ENCODE data around the gene KCNQ1.

Gene KCNQ1

GRCh38 chr11:2839395-2839943, 394.7 kb downstream of the KCNQ1 start:
- DNase-seq (ENCODE audit: insufficient read length, low spot score) (no peak), FAIRE-seq (no peak)

GRCh38 chr11:2841411-2842190, 396.8 kb downstream of the KCNQ1 start:
- DNase-seq (ENCODE audit: insufficient read length, low spot score): no peak
- no peak for FAIRE-seq

GRCh38 chr11:2842876-2843275, 398.1 kb downstream of the KCNQ1 start:
- DNase-seq (ENCODE audit: insufficient read length, low spot score): no peak
- FAIRE-seq: no peak

DNA sequence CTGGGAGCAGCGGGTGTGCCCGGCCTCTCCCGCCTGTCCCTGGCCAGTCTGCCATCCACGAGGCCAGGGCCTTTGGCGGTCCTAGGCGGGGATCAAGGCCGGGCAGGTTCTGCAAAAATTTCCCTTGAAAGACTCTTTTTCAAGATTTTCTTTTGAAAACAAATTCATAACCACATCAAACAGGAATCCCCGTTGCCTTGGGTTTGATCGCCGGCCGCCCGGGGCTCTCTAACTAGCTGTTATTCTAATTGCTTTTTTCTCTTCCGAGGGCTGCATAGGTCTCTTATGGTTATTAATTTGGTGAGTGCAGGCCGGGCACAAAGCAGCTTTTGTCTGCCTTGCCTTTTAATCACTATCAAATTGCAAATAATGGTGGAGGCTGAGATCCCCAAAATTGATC, 398.7 kb downstream of the KCNQ1 start:
- no peak for DNase-seq (ENCODE audit: insufficient read length, low spot score)
- no peak for FAIRE-seq

DNA sequence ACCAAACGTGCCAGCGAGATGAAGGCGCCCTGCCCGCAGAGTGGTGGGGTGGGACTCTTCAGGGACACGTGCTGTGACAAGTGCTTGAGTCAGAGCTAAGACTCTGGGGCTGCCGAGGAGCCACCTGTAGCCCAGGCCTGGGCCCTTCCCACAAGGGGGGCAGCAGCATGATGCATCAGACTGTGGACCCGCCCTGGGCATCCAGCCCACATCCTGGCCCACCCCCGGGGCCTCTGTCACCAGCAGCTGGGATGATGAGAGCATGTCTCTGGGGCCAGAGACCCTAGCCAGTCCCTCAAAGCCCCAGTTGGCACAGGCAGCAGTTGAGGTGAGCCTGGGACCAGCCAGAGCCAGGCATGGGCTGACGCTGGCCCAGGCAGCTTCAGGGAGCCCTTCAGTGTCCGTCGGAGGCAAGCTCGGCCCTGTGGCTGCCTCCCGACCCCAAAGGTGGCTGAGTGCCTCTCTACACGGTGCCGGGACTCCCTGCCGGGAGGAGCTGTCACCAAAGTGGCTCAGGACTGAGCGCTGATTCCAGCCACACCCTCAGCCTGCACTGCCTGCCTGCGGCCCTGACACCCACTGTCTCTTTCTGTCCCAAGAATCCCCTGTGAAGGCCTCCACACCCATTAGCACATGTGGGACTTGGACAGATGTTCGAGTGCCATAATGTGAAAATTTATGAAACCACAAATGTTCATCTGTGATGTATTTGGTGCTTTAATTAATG, 399.5 kb downstream of the KCNQ1 start:
- FAIRE-seq: no peak
- no peak for DNase-seq (ENCODE audit: insufficient read length, low spot score)

DNA sequence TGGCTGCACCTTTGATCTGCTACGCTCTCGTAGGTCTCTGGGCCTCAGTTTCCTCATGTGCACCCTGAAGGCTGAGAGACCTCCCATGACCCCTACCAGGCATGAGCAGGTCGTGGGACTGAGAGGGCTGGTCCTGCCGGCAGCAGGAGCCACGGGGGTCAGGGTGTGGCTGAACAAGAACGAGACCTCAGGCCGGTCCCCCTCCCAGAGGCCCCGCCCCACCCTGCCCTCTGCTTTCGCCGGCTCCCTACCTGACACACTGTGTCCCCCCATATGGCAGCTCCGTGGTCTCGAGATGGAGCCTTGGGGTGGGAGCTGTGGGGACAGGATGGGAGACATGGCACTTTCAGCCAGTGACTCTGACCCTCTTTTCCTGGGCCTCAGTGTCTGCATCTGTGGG, 400.2 kb downstream of the KCNQ1 start:
- no peak for FAIRE-seq
- no peak for DNase-seq (ENCODE audit: insufficient read length, low spot score)

- peak; percentile 31 for FAIRE-seq
- DNase-seq (ENCODE audit: insufficient read length, low spot score): no peak
Observed at GRCh38 chr11:2846056-2846455, 401.2 kb downstream of the KCNQ1 start.

DNA sequence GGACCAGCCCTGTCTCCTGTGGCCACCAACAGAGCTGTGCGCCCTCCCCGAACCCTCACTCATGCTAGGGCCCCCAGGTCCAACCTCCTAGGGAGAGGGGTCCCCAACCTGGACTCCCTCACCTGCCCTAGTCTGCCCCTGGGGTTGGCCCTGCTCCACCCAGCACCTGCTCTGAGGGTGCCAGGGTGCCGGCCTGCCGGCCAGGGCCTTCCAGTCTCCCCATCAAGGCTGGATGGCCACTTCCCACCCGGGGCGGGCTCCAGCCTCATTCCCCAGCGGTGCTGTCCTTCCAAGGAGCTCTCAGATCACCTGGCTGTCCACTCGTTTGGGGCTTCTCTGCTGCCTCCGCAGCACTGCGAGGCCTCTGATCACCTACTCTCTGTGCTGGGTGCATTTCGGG, 401.7 kb downstream of the KCNQ1 start:
- DNase-seq (ENCODE audit: insufficient read length, low spot score) (no peak), FAIRE-seq (no peak)

GRCh38 chr11:2847561-2847960, 402.8 kb downstream of the KCNQ1 start:
- no peak for DNase-seq (ENCODE audit: insufficient read length, low spot score)
- no peak for FAIRE-seq

GRCh38 chr11:2848497-2848896, 403.7 kb downstream of the KCNQ1 start:
- FAIRE-seq (no peak), DNase-seq (ENCODE audit: insufficient read length, low spot score) (no peak)

DNA sequence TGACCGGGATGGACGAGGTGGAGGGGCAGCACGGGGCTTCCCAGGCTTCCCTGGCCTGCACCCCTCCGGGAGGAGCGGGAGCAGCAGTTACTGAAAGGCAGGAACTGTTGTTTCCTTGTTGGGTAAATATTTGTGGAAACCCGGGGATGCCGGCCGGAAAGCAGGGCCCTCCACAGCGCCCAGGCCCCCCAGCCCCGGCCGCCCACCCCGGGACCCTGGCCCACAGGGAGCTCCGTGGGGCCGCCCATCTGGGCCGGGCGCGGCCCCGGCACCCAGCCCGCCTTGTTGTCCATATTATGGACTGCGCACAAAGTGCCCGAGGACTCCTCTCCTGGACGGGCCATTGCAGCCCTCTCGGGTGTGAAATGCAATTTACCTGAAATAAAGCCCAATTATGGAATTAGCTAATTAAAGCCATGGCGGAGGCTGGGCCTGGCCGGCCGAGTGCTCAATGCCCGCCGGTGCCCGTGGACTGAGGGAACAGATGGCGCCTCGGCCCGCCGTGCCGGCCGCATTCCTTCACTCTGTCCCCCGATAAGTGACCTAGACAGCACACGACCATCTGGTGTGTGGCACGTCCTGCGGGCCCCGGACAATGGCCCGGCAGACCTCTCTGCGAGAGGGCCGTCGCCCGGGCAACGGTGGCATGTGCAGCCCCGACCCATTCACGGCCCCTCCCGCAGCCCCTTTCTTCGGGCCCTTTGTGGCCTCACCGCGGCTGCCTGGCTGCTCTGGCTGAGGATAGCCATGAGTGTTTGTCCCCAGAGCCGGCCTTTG, 405.4 kb downstream of the KCNQ1 start:
- DNase-seq (ENCODE audit: insufficient read length, low spot score): no peak
- FAIRE-seq: no peak

DNA sequence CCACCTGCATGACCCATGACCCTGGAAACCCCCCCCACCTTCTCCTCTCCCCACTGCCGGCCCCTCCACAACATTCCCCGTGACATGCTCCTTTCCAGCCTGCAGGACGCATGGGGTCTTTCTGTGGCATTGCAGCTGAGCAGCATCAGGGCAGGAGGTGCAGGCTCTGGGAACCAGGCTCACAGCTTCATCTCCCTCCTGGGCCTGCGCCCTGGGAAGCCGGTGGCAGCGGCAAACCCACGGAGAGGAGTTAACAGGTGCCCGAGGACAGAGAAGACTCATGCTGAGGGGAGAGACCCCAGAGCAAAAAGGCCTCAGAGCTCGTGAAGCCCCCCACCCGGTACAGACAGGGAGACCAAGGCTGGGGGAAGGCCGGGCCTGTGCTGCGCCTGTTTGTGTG, 408.6 kb downstream of the KCNQ1 start:
- FAIRE-seq: no peak
- no peak for DNase-seq (ENCODE audit: insufficient read length, low spot score)

- DNase-seq (ENCODE audit: insufficient read length, low spot score) (no peak), FAIRE-seq (peak; percentile 94)
Observed at GRCh38 chr11:2853997-2854560, 409.3 kb downstream of the KCNQ1 start.

DNA sequence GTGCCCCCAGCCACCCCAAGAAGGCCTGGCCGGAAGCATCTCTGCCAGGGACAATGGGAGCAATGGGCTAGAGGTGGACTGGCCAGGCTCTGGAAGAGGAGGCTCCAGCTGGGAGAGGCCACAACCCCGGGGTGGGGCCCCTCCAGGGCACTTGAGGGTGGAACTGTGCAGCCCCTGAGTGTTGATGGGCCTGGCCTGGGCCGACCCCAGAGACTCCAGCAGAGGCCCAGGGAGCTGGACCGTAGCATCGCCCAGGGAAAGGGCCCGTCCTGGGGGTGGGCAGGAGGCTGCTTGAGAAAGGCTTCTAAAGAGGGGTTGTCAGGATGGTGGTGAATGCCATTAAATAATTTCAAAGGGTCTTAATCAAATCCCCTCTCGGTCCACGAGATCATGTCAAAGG, 410.4 kb downstream of the KCNQ1 start:
- DNase-seq (ENCODE audit: insufficient read length, low spot score): no peak
- no peak for FAIRE-seq

DNA sequence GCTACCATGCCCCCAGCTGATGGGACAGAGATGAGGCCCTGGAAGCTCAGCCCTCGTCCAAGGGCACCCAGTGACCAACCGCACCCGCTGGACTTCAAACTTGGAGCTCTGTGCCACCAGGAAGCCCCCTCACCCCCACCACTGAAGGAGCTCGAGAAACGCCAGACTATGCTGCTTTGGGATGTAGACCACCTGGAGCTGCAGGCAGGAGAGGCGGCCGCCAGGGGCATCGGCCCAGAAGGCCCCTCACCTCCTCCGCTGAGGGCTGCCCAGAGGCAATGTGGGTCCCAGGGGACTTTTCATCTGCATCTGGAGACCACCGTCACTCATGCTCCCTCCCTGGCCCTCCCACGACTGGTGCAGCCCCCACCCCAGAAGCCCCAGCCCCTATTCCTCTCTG, 412.5 kb downstream of the KCNQ1 start:
- no peak for DNase-seq (ENCODE audit: insufficient read length, low spot score)
- FAIRE-seq: no peak

DNA sequence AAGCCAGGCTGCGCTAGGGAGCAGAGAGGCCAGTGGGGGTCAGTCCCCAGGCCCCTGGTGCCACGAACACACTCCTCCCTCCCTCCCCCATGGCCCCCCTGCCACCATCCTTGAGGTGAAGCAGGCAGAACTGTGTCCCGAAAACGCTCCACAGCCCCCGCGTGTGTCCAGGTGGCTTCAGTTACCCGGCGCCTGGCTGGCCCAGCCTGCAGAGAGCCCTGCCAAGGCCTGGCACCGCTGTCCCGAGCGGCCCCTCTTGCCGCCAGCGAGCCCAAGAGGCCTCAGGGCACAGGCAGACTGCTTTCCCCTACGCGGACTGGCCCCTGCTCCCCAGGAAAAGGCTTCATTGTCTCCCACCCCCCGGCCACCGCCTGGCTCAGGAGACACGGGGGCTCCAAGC, 413.1 kb downstream of the KCNQ1 start:
- FAIRE-seq (no peak), DNase-seq (ENCODE audit: insufficient read length, low spot score) (no peak)

GRCh38 chr11:2858995-2859698, 414.3 kb downstream of the KCNQ1 start:
- FAIRE-seq (no peak), DNase-seq (ENCODE audit: insufficient read length, low spot score) (no peak)

GRCh38 chr11:2859699-2860037, 414.9 kb downstream of the KCNQ1 start:
- no peak for DNase-seq (ENCODE audit: insufficient read length, low spot score)
- FAIRE-seq: no peak

DNA sequence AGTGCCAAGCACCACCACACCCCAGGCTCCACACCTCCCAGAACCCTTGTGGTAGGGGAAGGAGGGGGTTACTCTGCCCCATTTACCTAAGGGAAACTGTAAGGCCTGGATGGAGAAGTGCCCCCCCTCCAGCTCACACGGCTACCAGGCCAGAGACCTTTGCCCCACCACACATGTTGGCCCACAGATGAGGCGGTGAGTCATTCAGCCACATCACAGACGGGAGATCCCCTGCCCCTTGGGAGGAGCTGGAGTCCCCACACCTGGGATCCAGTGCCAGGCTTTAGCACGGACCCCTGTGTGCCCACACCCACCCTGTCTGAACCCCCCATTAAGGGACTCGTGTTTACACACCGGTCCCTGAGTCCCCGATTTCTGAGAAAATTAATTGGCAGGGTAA, 415.8 kb downstream of the KCNQ1 start:
- FAIRE-seq (no peak), DNase-seq (ENCODE audit: insufficient read length, low spot score) (peak; percentile 45)

Measured in HTR-8/SVneo (cell line).